CD4-positive, alpha-beta T cell treated with Interleukin-21 for 1 hour (primary cell): ENCODE measurements around the gene RBFOX1.

Experiments used
- DNase-seq: peaks from one replicate; pipeline ENCODE4 v3.0.0-alpha.2; 2020

Gene RBFOX1

GRCh38 chr16:7376227-7376626 lies 43.6 kb downstream of the RBFOX1 start:
- no peak for DNase-seq

- no peak for DNase-seq
Measured at GRCh38 chr16:7377231-7377630, 44.6 kb downstream of the RBFOX1 start.

- DNase-seq = no peak
Measured at GRCh38 chr16:7378024-7378695, 45.5 kb downstream of the RBFOX1 start.

DNA sequence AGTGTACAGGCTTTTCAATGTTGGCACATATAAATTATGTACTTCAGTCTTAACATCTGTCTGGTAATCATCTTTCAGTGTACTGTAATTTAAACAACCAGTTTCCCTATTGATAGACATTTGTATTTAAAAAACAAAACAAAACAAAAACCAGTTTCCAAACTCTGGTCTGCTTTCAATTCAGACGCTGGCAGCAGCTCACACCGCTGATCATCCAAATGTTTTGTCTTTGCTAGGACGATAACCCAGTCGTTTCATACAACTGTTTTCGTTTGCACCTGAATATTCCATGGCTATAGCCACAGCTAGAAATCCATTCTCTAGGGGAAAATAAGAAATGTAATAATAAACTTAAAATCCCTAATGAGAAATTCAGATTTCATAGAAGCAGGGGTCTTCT lies 47.8 kb downstream of the RBFOX1 start:
- no peak for DNase-seq

- no peak for DNase-seq
Measured at GRCh38 chr16:7380911-7381310, 48.3 kb downstream of the RBFOX1 start.

GRCh38 chr16:7381671-7382070 lies 49.0 kb downstream of the RBFOX1 start:
- DNase-seq = no peak

- DNase-seq = no peak
Measured at GRCh38 chr16:7382521-7382920, 49.9 kb downstream of the RBFOX1 start.

DNA sequence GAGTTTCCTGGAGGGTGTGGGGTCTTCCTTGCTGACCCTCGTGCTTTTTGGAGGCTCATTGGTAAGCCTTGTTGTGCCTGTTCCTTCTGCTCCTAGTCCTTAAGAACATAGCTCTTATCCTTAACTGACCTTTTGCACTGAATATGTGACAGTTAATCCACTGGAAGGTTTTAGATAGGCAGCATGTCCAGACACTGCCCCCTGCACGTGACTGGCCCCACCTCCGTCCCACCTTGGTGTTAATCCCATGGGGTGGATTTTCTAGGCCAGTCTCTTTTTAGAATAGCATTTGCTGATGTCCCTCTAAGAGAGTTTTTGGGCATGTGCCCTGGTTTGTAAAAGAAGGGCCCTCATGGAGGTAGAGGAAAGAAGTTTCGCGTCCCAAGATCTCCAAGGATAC lies 58.3 kb downstream of the RBFOX1 start:
- DNase-seq = no peak

GRCh38 chr16:7391694-7392093 lies 59.0 kb downstream of the RBFOX1 start:
- DNase-seq = no peak

DNA sequence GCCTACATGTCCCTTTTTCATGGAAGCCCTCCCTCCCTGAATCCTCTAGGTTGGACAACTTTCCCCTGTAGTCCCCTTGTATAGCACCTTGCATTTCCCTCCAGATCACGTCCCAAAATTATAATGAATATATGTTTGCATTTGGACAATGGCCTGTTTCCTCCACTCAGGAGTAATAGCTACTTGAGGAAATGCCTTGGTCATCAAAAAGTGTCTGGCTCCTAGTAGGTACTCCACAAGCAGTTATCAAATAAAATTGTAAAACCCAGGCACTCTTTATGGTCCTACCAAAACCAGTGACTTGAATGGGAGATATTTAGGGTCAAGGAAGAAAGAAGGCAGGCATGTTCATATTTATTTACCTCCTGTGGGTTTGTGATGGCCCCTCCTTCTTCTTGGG lies 59.6 kb downstream of the RBFOX1 start:
- DNase-seq = no peak

- DNase-seq = no peak
Measured at GRCh38 chr16:7393680-7394079, 61.0 kb downstream of the RBFOX1 start.

DNA sequence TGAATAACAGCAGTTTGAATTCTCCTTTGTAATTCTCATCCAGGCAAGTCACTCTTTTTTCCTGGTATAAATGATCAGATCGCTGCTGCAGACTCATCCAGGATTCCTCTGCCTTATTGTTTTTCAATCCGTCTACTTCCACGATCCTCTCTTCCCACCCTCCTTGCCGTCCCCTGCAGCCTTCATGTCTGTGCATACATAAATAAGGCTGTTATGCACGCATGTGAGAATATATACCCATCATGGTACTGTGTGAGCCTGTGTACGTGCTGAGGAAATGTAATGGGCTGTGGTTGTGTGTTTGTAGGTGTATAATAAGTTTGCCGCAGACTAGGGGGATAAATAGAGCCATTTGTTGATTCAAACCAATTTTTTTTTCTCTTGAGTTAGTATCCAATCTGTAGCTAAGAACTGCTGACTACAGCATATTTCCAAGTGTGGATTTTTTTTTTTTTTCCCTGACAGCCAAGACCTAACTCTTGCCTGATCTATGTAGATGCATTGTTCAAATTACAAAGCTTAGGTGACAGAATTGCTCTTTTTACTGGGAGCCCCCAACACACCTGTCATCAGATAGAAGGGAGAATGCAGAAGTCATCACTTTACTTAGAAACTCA lies 62.2 kb downstream of the RBFOX1 start:
- no peak for DNase-seq

GRCh38 chr16:7397901-7398300 lies 65.3 kb downstream of the RBFOX1 start:
- DNase-seq = no peak

- DNase-seq = no peak
Measured at GRCh38 chr16:7398536-7398935, 65.9 kb downstream of the RBFOX1 start.

DNA sequence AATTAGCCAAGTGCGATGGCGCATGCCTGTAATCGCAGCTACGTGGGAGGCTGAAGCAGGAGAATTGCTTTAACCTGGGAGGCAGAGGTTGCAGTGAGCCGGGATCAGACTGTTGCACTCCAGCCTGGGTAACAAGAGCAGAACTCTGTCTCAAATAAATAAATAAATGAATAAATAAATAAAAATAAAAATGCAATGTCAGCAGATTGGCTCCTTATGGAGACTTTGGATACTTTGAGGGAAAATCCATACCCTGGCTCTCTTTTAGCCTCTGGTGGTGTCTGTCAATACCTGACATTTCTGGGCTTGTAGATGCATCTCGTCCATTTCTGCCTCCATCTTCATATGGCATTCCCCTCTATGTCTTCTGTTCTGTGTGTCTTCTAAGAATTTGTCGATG lies 66.7 kb downstream of the RBFOX1 start:
- DNase-seq = no peak

DNA sequence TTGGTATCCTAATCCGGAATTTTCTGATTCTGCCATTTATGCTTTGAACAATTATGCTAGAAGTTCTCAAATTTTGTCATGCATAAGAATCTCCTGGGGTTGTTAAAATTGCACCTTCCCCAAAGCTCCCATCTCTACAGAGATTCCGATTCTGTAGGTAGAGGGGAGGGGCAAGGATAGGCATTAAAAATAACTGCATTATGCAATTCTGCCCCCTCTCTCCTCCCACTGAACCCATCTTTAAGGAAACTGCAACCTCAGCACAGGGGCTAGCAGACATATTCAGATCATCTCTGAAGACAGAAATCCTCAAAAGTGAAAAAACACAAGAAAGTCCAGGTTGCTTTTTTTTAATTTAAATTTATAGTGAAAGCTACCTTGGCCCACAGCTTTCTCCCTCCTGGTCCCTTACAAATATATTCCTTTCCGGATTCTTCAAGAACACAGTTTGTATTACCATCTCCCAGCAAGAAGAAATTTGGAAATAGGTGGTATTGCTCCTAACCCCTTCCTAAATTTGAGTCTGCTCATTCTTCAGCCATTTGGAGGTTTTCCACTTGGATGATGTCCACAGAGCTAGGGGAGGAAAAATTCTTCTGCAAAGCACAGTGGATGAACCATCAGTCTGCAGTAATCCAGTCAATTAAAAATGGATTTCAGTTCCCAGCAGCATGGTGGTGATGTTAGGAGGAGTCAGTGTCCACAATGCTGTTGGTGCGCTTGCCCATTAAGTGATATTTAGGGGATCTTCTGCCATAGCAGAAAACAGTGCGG lies 67.7 kb downstream of the RBFOX1 start:
- no peak for DNase-seq

- DNase-seq = no peak
Measured at GRCh38 chr16:7404217-7404616, 71.6 kb downstream of the RBFOX1 start.

DNA sequence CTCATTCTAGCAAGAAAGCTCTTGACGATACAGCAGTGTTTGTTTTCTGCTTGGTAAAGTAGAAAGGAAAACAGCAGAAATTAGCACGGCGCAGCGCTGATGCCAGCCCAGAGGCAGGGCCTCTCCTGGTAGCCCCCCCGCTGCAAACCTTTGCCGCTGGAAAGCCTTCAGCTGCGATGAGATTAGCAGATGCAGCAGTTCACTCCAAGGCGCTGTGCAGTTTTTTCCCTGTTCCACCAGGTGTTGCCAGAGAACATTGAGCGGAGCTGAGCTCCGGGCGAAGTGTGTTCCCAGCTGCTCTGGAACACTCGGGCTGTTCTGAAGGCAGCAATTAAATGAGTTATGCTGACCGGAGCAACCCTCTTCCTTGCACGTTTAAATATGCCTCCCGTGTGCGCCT lies 72.5 kb downstream of the RBFOX1 start:
- DNase-seq = no peak

DNA sequence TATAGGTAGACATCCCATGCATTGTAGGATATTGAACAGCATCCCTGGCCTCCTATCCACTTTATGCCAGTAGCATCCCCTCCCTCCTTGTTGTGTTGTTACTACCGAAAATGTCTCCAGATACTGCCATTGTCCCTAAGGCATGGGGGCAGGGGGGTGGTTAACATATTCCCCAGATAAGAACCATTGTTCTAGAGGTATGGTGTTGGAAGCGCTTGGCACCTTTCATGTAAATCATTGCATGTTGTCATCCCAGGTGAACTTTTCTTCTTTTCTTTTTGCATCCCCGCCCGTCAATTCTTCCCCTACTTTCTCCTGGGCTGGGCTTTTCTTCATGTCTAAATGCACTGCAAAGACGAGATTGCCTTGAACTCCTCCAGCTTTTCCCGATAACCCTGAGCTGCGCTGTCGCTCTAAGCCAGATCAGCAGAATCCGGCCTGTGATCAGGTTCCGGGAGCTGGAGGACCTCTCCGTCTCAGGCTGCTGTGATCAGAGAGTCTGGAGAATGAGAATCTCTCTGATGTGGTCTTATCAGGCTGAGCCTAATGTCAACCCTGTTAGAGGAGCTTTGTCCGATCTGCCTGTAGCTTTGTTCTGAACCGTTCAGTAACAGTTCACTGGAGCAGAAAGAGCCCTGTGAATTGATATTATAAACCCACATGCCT lies 76.2 kb downstream of the RBFOX1 start:
- DNase-seq = no peak

DNA sequence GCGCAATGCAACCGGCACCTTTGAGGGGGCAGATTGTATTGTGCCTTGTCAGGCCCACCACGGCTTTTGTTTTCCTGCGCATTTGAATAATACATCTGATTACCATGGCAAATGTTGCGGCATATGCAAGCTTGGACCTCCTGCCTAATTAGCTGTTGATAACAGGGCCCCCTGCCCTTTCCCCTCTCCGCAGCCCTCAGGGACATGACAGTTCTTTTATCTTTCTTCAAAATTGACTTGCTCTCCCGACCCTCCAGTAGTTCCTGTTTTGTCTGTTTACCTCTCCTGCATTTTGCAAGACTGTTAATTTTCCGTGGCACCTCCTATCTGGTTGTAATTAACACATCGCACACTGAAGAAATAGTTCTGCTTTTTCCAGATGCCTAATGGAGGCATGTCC lies 86.8 kb downstream of the RBFOX1 start:
- DNase-seq = no peak

DNA sequence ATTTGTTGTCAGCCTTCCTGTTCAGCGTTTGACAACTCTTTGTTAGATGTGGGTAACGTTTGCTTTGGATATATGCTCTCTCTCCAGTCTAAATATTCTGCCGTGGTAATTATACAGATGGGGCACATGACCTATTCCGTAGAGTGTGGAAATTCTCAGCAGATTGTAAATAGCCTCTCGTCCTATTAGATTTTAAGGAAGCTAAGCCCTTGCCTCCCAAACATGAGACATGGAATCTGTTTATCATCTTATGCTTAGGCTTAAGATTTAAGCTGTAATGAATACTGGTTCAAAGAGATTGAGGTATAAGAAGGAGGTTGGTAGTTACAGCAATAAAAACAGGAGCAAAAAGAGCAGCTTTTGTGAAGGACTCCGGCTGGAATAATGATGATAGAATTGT lies 87.4 kb downstream of the RBFOX1 start:
- no peak for DNase-seq

DNA sequence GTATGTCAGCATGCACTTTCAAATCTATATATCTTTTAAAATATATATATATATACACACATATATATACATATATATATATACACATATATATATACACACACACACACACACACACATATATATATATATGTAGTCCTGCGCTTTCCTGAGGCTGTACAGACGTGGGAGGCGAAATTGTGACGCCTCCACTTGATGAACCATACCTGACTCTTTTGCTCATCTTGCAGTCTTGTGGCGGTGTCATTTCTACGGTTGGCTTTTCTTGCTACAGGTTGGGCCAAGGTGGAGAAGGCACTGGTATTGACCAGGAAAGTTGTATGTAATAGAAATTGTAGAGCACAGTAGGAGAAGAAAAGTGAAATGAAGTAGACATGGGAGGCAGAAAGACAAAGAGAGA lies 88.2 kb downstream of the RBFOX1 start:
- no peak for DNase-seq

- DNase-seq = no peak
Measured at GRCh38 chr16:7421578-7421977, 88.9 kb downstream of the RBFOX1 start.
